IPS-NIHi11 (cell line): ENCODE results near the gene CLECL1.
"Not testable (repeated sequence)": the region's sequence is repeated elsewhere in the genome, so short reads cannot be mapped to it uniquely, and the experiment has no call there.

Experiments used
- DNase-seq: peaks from one replicate; pipeline ENCODE4 v3.0.0; 2012; ENCODE audit warnings: mixed read lengths, low spot score

Gene CLECL1

DNA sequence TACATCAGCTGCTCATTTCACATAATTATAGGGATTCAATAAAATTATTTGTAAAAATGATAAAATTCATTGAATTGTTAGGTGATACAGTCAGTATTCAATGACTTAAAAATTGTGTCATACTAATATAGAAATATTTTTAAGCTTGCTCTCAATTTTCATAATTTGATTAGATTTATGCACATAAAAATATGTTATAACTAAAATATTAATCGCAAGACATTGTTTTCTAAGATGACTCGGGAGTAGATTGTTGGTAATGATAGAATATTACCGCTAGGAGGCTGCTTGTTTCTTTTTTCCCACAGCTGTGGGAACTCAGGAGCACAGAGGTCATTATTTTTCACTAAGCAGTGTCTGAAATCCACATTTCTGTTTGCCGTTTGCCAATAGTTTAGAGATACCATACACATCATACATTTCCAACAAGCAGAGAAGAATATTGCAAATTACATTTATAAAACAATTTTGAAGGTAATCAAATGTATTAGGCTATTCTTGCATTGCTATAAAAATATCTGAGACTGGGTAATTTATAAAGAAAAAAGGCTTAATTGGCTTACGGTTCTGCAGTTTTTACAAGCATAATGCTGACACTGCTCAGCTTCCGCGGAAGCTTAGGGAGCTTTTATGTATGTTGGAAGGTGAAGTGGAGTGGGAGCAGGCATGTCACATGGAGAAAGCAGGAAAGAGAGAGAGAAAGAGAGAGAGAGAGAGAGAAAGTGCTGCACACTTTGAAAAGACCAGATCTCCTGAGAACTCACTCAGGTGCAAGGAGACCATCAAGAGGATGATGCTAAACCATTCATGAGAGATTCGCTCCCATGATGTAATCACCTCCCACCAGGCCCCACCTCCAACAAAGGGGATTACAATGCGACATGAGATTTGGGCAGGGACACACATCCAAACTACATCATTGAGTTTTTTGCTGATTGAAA lies 18.6 kb upstream of the CLECL1 start:
- peak; percentile 46 for DNase-seq

GRCh38 chr12:9750276-9751203 lies 17.6 kb upstream of the CLECL1 start:
- peak; percentile 81 for DNase-seq

DNA sequence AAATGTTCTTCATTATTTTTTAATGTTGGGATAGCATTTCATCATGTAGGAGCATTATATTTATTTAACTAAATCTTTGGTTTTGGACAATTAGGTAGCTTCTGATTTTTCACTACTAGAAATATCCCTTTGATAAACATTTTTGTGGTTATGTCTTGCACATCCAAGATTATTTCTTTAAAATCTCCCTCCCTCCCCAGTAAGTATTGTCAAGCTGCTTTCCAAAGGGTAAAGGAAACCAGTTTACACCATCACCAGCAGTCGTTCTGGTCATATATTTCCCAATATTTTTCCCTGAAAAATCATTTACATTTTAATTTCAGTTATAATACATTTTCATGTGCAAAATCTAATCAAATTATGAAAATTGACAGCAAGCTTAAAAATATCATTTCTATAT lies 16.7 kb upstream of the CLECL1 start:
- no peak for DNase-seq

GRCh38 chr12:9745199-9745598 lies 12.3 kb upstream of the CLECL1 start:
- peak; percentile 11 for DNase-seq

- DNase-seq: no peak
These were observed 9.8 kb upstream of the CLECL1 start for GRCh38 chr12:9742661-9743060.

GRCh38 chr12:9741726-9742125 lies 8.8 kb upstream of the CLECL1 start:
- DNase-seq: no peak

GRCh38 chr12:9740106-9740750 lies 7.3 kb upstream of the CLECL1 start:
- peak; percentile 15 for DNase-seq

DNA sequence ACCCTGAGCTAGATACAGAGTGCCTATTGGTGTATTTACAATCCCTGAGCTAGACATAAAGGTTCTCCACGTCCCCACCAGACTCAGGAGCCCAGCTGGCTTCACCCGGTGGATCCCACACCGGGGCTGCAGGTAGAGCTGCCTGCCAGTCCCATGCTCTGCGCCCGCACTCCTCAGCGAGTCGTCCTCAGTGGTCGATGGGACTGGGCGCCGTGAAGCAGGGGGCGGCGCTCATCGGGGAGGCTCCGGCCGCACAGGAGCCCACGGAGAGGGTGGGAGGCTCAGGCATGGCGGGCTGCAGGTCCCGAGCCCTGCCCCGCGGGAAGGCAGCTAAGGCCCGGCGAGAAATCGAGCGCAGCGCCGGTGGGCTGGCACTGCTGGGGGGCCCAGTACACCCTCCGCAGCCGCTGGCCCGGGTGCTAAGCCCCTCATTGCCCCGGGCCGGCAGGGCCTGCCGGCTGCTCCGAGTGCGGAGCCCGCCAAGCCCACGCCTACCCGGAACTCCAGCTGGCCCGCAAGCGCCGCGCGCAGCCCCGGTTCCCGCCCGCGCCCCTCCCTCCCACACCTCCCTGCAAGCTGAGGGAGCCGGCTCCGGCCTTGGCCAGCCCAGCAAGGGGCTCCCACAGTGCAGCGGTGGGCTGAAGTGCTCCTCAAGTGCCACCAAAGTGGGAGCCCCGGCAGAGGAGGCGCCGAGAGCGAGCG lies 6.7 kb upstream of the CLECL1 start:
- DNase-seq: not testable (repeated sequence)

DNA sequence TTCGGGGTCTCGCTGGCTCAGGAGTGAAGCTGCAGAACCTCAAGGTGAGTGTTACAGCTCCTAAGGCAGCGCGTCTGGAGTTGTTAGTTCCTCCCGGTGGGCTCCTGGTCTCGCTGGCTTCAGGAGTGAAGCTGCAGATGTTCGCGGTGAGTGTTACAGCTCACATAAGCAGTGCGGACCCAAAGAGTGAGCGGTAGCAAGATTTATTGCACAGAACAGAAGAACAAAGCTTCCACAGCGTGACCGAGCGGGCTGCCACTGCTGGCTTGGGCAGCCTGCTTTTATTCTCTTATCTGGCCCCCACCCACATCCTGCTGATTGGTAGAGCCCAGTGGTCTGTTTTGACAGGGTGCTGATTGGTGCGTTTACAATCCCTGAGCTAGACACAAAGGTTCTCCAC lies 6.0 kb upstream of the CLECL1 start:
- not testable (repeated sequence) for DNase-seq

DNA sequence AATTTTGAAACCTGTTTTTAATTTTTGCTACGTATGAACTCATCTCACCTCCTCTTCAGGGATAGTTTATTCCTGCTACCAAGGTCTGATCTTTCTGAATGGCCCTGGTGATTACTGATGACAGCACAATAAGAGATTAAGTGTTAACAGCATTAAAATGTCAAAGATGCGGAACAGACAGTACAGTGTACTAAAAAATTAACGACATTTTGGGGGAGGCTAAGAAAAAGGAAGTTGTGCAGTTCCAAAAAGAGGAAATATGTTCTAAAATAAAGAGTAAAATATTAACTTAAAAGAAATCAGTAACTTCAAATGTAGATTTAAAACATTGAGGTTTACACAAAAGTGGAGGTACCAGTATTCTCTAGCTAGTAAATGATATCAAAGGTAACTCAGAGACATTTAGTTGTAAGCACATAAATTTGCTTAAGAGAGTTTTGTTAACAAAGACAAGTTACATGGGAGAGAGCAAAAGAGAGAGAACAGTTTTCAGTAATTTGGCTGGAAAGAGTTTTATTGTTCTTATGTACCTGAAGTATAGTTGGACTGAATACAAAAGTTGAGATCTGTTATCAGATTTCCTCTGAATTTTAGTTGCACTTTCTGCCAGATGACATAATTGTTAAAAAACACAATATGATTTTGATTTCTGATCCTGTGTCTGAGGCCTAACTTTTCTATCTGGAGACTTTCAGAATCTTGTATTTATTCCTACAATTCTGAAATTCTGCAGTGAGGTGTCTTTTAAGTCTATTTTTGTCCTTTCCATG lies 4.2 kb upstream of the CLECL1 start:
- no peak for DNase-seq

DNA sequence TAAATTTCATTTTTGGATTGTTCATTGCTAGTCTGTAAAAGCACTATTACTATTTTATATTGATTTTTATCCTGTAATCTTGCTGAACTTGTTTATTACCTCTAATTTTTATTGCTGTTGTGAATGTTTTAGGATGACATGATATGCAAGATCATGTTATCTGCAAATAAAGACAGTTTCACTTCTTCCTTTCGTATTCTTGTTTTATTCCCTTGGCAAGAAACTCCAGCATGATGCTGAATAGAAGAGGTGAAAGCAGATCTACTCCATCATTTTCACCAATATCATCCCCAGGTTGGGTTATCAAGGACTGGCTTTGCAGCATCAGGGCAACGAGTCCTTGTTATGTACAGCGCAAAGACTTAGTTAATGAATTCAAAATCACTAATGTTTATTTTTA lies 2.7 kb upstream of the CLECL1 start:
- DNase-seq: no peak

GRCh38 chr12:9731797-9732196 lies 1.1 kb downstream of the CLECL1 start:
- no peak for DNase-seq

GRCh38 chr12:9731393-9731792 lies 1.5 kb downstream of the CLECL1 start:
- no peak for DNase-seq

- DNase-seq: no peak
These were observed 2.3 kb downstream of the CLECL1 start for GRCh38 chr12:9730591-9730990.

- DNase-seq: no peak
These were observed 2.9 kb downstream of the CLECL1 start for GRCh38 chr12:9730011-9730410.

DNA sequence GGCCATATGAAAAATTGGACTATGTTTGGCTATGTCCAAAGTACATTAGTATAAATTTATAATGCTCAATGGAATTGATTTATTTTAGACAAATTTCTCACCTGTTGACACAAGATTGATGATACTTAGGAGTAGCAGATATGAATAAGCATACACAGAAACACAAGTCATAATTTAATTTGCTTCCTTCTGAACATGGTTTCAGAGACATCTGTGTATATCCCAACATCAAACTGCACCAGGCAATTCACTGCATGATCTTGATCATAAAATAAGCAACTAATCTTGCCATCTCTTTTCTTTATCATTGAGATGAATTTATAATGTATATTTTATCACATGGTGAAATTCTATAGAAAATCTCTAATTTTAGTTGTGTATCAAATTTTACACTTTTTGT lies 3.8 kb downstream of the CLECL1 start:
- DNase-seq: no peak

DNA sequence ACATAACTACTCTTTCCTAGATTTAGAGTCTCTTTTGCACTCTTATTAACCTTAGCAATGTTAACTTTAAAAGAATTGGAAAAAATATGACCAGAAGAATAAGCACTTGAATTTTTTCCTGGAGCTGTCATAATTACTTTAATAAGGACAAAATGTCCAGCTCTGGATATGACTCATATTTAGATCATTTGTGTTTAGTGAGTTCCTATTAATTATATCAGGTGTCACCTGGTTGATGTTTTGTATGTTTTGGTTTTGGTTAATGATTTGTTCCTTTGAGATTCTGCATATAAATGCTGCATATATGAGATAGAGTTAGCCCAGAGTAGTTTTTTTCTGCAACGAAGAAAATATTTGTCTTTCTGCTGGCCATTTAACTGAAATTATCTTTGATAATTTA lies 5.1 kb downstream of the CLECL1 start:
- DNase-seq: no peak

GRCh38 chr12:9725213-9725870 lies 7.6 kb downstream of the CLECL1 start:
- no peak for DNase-seq

DNA sequence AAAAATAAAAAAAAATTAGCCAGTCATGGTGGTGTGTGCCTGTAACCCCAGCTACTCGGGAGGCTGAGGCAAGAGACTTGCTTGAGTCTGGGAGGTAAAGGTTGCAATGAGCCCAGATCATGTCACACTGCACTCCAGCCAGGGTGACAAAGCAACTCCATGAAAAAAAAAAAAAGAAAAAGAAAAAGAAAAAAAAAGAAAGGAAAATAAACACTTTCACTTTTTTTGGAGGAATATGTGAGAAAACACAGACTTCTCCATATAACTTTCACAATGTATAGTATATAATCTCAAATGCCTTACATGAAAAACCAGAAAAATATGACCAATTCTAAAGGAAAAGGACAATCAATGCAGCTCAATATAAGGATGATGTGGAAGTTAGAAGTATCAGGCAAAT lies 8.9 kb downstream of the CLECL1 start:
- no peak for DNase-seq

DNA sequence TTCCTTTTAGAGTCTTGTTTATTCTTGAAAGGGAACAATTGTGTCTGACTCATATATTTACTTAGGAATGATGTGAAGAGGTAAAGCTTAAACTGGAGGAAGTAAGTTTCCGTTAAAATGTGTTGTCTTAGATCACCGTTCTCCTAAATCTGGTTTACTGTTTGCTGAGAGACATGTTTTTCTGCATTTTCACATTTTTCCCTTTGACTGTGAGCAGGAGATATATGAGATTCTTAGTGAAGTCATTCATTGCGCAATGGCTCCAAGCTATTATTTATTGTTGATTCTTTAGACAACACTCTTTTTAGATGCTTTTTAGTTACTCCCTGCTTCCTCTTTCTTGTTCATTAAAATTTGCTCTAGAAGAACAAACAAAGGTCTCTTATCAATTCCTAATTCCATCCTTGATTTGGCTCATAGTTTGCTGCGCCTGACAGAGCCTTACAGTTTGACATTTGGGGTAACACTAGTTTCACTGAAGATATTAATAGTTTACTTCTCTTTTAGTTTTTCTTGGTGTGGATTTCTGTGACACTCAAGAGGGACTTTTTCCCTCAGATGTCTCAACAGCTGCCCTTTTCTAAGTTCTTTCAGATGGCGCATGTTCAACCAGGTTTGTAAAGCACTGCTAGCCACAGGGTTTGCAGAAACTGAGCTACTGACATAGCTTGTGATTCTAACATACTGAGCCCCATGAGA lies 11.4 kb downstream of the CLECL1 start:
- no peak for DNase-seq
